ENCODE results near the gene RBPMS2.

GRCh38 chr15:64742385-64742784 is 33.0 kb downstream of the RBPMS2 start:
- no peak for TF ChIP-seq CTCF (conservative IDR thresholded peaks at IDR 0.05 in 1 of 2, IDR thresholded peaks at IDR 0.05 in 1 of 2; ENCODE audit: extremely low read depth in 1 of 2, insufficient read depth in 1 of 2, low read depth in 1 of 2, low read length in 2 of 2)
- no peak for TF ChIP-seq EZH2 (IDR thresholded peaks at IDR 0.05; ENCODE audit: borderline replicate concordance, low read length)
